Mucosa of rectum (tissue), 2 donors: ENCODE results near the gene UBE3C.

ENCODE experiments used
- H3K27ac ChIP-seq, 2 donors: one replicate each; pipeline ENCODE4 v1.7.0; 2013; ENCODE audit warnings: inconsistent platforms in 2 of 2, low read depth in 2 of 2, low read length in 2 of 2
- H3K27me3 ChIP-seq, 2 donors: one replicate each; pipeline ENCODE4 v1.7.0; 2013; ENCODE audit warnings: low read length in 2 of 2; ENCODE audit not compliant: control insufficient read depth in 2 of 2, insufficient read depth in 2 of 2
- H3K36me3 ChIP-seq, 2 donors: one replicate each; pipeline ENCODE4 v1.7.0; 2013; ENCODE audit warnings: low read length in 2 of 2; ENCODE audit not compliant: control insufficient read depth in 2 of 2, insufficient read depth in 2 of 2
- H3K4me1 ChIP-seq, 2 donors: one replicate each; pipeline ENCODE4 v1.7.0; 2013; ENCODE audit warnings: low read length in 2 of 2, mild to moderate bottlenecking in 1 of 2; ENCODE audit not compliant: control insufficient read depth in 2 of 2, insufficient read depth in 2 of 2
- H3K4me3 ChIP-seq, 2 donors: one replicate each; pipeline ENCODE4 v1.7.0; 2013; ENCODE audit warnings: low read length in 2 of 2
- H3K9ac ChIP-seq, 2 donors: one replicate each; pipeline ENCODE4 v1.7.0; 2013; ENCODE audit warnings: low read length in 2 of 2, low read depth in 1 of 2, mild to moderate bottlenecking in 1 of 2
- H3K9me3 ChIP-seq, 2 donors: one replicate each; pipeline ENCODE4 v1.7.0; 2013; ENCODE audit warnings: low read length in 2 of 2; ENCODE audit not compliant: control insufficient read depth in 2 of 2
- donor health status: healthy.
- donor health status: Normal muscosa, but diverticular disease.

The UBE3C gene

GRCh38 chr7:157282141-157282801, 143.5 kb downstream of the UBE3C start:
- H3K4me3 ChIP-seq = peak overlapping the region in 1 of 2 donors; percentile 36
- H3K36me3 ChIP-seq = no peaks in the 10 kb centered on the region
- H3K9ac ChIP-seq = peak overlapping the region; percentile 24 to 66
- no peaks in the 10 kb centered on the region for H3K9me3 ChIP-seq
- H3K27me3 ChIP-seq = no peaks in the 10 kb centered on the region
- peaks cover 14 to 30% of the 10 kb centered on the region in 2 donors for H3K4me1 ChIP-seq
- peak overlapping the region; percentile 70 to 71 for H3K27ac ChIP-seq

- Histone ChIP-seq H3K9me3 (no peaks in the 10 kb centered on the region), H3K4me1 (peaks cover 18 to 33% of the 10 kb centered on the region in 2 donors), H3K27ac (no peak overlapping the region), H3K27me3 (no peaks in the 10 kb centered on the region), H3K4me3 (no peak overlapping the region), H3K9ac (no peak overlapping the region), H3K36me3 (no peaks in the 10 kb centered on the region)
Measured at GRCh38 chr7:157284229-157285014, 145.7 kb downstream of the UBE3C start.

GRCh38 chr7:157291404-157292080, 152.8 kb downstream of the UBE3C start:
- H3K9ac ChIP-seq = no peak overlapping the region
- peak overlapping the region in 1 of 2 donors; percentile 38 for H3K27ac ChIP-seq
- H3K4me1 ChIP-seq = peaks cover 26 to 29% of the 10 kb centered on the region in 2 donors
- no peaks in the 10 kb centered on the region for H3K27me3 ChIP-seq
- H3K36me3 ChIP-seq = no peaks in the 10 kb centered on the region
- no peak overlapping the region for H3K4me3 ChIP-seq
- no peaks in the 10 kb centered on the region for H3K9me3 ChIP-seq

GRCh38 chr7:157292258-157292657, 153.5 kb downstream of the UBE3C start:
- Histone ChIP-seq H3K9ac (peak overlapping the region in 1 of 2 donors; percentile 48), H3K27me3 (no peaks in the 10 kb centered on the region), H3K4me3 (no peak overlapping the region), H3K4me1 (peaks cover 26 to 29% of the 10 kb centered on the region in 2 donors), H3K36me3 (no peaks in the 10 kb centered on the region), H3K27ac (peak overlapping the region; percentile 11 to 38), H3K9me3 (no peaks in the 10 kb centered on the region)

- H3K36me3 ChIP-seq = no peaks in the 10 kb centered on the region
- peak overlapping the region in 1 of 2 donors; percentile 48 for H3K9ac ChIP-seq
- no peaks in the 10 kb centered on the region for H3K9me3 ChIP-seq
- peak overlapping the region; percentile 20 to 35 for H3K4me3 ChIP-seq
- H3K27ac ChIP-seq = peak overlapping the region; percentile 29 to 38
- H3K4me1 ChIP-seq = peaks cover 26 to 29% of the 10 kb centered on the region in 2 donors
- H3K27me3 ChIP-seq = no peaks in the 10 kb centered on the region
Measured at GRCh38 chr7:157292770-157293412, 154.2 kb downstream of the UBE3C start.

- Histone ChIP-seq H3K4me1 (peaks cover 26 to 29% of the 10 kb centered on the region in 2 donors), H3K9ac (peak overlapping the region in 1 of 2 donors; percentile 48), H3K9me3 (no peaks in the 10 kb centered on the region), H3K27ac (no peak overlapping the region), H3K27me3 (no peaks in the 10 kb centered on the region), H3K4me3 (peak overlapping the region in 1 of 2 donors; percentile 35), H3K36me3 (no peaks in the 10 kb centered on the region)
Measured at GRCh38 chr7:157293413-157293788, 154.7 kb downstream of the UBE3C start.

- Histone ChIP-seq H3K36me3 (no peaks in the 10 kb centered on the region), H3K27ac (no peak overlapping the region), H3K4me3 (no peak overlapping the region), H3K9ac (no peak overlapping the region), H3K9me3 (no peaks in the 10 kb centered on the region), H3K4me1 (peaks cover 16 to 24% of the 10 kb centered on the region in 2 donors), H3K27me3 (no peaks in the 10 kb centered on the region)
Measured at GRCh38 chr7:157294773-157295172, 156.0 kb downstream of the UBE3C start.

GRCh38 chr7:157295338-157295737, 156.6 kb downstream of the UBE3C start:
- Histone ChIP-seq H3K4me3 (no peak overlapping the region), H3K36me3 (no peaks in the 10 kb centered on the region), H3K9me3 (no peaks in the 10 kb centered on the region), H3K9ac (no peak overlapping the region), H3K27ac (no peak overlapping the region), H3K27me3 (no peaks in the 10 kb centered on the region), H3K4me1 (peaks cover 12 to 20% of the 10 kb centered on the region in 2 donors)

GRCh38 chr7:157297185-157297584, 158.5 kb downstream of the UBE3C start:
- Histone ChIP-seq H3K36me3 (no peaks in the 10 kb centered on the region), H3K27me3 (no peaks in the 10 kb centered on the region), H3K9me3 (no peaks in the 10 kb centered on the region), H3K27ac (no peak overlapping the region), H3K4me1 (peaks cover 11% of the 10 kb centered on the region in 2 donors), H3K4me3 (no peak overlapping the region), H3K9ac (no peak overlapping the region)

GRCh38 chr7:157299317-157299612, 160.5 kb downstream of the UBE3C start:
- no peaks in the 10 kb centered on the region for H3K9me3 ChIP-seq
- H3K27me3 ChIP-seq = no peaks in the 10 kb centered on the region
- H3K36me3 ChIP-seq = no peaks in the 10 kb centered on the region
- no peak overlapping the region for H3K27ac ChIP-seq
- H3K9ac ChIP-seq = no peak overlapping the region
- peaks cover 0 to 7% of the 10 kb centered on the region in 2 donors for H3K4me1 ChIP-seq
- H3K4me3 ChIP-seq = no peak overlapping the region
